ENCODE results near the gene ZC3H7B.

GRCh38 chr22:41398921-41399320, 97.6 kb downstream of the ZC3H7B start:
- TF ChIP-seq CTCF (conservative IDR thresholded peaks at IDR 0.05; ENCODE audit: low read depth in 2 of 2) (no peak), EZH2 (IDR thresholded peaks at IDR 0.05; ENCODE audit: low read depth, unreplicated experiment) (no peak), CREB1 (CRISPR knock-in tag; IDR thresholded peaks at IDR 0.05; ENCODE audit: low read depth) (no peak), REST (IDR thresholded peaks at IDR 0.05; ENCODE audit: unreplicated experiment) (no peak), POLR2AphosphoS5 (IDR thresholded peaks at IDR 0.05; ENCODE audit: low read depth) (no peak), EZH2phosphoT487 (IDR thresholded peaks at IDR 0.05; ENCODE audit: unreplicated experiment) (no peak), NANOG (IDR thresholded peaks at IDR 0.05; ENCODE audit: borderline replicate concordance) (no peak), JUNB (IDR thresholded peaks at IDR 0.05; ENCODE audit: unreplicated experiment) (no peak), ZNF331 (CRISPR knock-in tag; IDR thresholded peaks at IDR 0.05; ENCODE audit: low read depth) (no peak), STAT1 (IDR thresholded peaks at IDR 0.05; ENCODE audit: unreplicated experiment) (no peak)
